ENCODE measurements around the gene PRKN.

PRKN gene

DNA sequence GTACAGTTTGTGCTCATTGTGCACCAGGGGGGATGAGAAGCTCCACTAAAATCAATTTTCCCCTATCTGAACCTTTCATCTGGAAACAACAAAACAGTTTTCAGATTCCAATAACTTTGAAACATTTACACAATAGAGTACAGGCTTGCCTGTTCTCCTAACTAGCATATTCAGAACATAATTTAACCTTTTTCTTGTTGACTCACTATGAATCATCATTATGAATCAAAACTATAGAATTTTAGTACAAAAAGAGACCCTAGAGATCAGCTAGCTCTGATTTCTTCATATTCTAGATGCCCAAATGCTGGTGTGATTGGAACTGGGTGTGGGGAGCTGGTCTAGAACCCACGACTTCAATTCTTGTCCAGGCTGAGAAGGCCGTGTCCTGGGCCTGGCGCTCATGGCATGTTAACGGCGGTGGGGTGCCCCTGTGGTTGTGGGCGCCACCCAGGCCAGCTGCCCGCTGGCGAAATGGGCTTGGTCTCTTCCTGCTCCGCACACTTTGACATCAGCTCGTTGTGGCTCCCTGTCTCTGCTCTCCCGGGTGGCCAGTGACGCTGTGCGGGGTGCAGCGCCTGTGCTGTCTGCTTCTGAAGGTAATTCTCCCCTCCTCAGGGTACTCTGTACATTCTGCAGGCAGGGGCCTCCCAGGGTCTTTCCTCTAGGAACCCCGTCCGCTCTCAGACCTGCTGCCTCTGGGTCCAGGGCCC, 1423.8 kb downstream of the PRKN start:
- DNase-seq (ENCODE audit: low read depth): no peak

DNA sequence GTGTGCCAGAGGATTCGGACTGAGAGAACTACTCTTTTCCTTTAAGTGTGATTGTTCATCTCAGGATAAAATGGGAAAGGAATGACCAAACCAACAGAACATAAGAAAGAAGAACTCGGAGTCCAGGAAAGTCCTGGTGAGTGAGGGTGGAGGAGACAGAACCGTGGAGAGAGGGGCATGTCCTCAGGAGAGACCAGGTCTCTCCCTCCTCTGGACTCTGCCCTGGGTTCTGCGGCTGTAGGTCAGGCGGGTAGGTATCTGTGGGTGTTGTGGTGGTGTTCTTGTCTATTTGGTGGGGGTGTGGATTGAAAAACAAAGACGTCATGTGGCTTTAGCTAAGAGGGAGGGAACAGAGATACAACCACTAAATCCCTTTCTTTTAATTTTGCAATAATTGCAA, 1424.6 kb downstream of the PRKN start:
- no peak for DNase-seq (ENCODE audit: low read depth)

DNA sequence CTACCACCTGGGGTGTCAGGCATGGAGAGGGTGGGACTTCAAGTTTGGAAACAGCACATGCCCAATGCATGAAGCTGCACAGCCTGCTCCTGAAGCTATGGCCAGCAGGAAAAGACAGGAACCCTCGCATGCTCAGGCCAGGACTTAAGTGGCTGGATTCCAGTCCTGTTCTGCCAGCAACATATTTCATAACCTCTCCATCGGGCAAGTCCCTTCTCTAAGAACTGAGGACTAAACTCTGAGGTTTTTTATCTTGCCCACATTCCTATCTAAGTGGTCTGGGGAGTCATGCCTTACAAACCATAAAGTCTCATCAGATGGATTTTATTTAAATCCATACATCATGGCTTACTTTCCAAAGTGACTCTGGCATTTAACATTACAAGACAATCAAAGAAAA, 1426.2 kb downstream of the PRKN start:
- DNase-seq (ENCODE audit: low read depth): no peak

DNA sequence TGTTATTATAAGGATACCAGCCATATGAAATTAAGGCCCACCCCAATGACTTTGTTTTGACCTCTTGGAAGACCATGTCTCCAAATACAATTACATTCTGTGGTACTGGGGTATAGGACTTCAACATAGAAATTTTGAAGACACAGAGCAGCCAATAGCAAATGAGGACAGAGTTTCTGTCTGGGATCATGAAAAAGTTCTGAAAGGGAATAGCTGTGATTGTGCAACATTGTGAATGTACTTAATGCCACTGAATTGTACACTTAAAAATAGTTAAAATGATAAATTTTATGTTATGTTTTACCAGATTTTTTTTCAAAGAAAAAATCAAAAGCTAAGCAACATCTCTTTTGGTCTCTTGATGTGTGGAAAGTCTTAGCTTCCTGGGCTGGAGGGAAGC, 1426.7 kb downstream of the PRKN start:
- no peak for DNase-seq (ENCODE audit: low read depth)

DNA sequence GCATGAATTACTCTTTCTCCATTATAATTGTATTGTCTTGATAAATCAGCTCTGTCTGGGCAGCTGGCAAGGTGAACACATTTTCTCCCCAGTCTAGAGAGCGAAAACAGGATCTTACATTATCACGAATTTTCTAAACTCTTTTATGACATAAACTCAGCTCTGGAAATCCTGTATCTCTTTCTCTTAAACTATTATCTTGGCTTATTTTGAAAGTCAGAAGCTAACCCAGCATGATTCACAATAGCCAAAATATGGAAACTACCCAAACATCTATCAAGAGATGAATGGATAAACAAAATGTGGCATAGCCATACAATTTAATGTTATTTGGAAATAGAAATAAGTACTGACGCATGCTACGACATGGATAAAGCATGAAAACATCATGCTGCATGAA, 1427.8 kb downstream of the PRKN start:
- no peak for DNase-seq (ENCODE audit: low read depth)

Data from stimulated activated CD8-positive, alpha-beta memory T cell treated with anti-CD3 and anti-CD28 coated beads, Interleukin-12 subunit alpha, Interleukin-12 subunit beta, amount 100 ng/mL, for 4 hours (primary cell).